ENCODE results near the gene GPC5.

DNA sequence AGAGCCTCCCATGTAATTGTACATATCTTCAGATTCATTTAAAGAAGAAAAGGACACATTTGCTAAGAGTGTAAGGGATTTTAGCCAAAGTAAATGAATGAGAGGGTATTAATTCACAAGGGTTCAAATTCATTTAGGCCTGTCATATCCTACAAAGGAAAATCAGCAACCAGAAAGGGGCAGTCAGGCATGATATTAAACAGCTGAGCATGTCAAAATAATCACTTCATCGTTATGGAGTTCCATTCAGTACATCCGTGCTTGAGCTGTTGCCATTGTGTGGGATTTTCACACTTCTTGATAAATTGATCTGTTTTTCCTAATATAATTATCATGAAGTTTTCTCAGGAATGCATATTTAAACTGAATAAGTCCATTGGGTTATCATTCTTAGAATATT lies 567.1 kb downstream of the GPC5 start:
- TF ChIP-seq EZH2 (IDR thresholded peaks at IDR 0.05; ENCODE audit: borderline replicate concordance, low read depth, low read length, severe bottlenecking), result no peak
- TF ChIP-seq, protein P1, sequence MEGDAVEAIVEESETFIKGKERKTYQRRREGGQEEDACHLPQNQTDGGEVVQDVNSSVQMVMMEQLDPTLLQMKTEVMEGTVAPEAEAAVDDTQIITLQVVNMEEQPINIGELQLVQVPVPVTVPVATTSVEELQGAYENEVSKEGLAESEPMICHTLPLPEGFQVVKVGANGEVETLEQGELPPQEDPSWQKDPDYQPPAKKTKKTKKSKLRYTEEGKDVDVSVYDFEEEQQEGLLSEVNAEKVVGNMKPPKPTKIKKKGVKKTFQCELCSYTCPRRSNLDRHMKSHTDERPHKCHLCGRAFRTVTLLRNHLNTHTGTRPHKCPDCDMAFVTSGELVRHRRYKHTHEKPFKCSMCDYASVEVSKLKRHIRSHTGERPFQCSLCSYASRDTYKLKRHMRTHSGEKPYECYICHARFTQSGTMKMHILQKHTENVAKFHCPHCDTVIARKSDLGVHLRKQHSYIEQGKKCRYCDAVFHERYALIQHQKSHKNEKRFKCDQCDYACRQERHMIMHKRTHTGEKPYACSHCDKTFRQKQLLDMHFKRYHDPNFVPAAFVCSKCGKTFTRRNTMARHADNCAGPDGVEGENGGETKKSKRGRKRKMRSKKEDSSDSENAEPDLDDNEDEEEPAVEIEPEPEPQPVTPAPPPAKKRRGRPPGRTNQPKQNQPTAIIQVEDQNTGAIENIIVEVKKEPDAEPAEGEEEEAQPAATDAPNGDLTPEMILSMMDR (IDR thresholded peaks at IDR 0.05; ENCODE audit: extremely low read depth in 1 of 2, insufficient read depth in 1 of 2, low read depth in 1 of 2, low read length in 2 of 2), result no peak
- TF ChIP-seq, protein P2, sequence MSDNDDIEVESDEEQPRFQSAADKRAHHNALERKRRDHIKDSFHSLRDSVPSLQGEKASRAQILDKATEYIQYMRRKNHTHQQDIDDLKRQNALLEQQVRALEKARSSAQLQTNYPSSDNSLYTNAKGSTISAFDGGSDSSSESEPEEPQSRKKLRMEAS (IDR thresholded peaks at IDR 0.05; ENCODE audit: insufficient read depth, insufficient read length), result no peak
- TF ChIP-seq POLR2A (IDR thresholded peaks at IDR 0.05; ENCODE audit: low read depth, low read length), result no peak
- TF ChIP-seq FOS (IDR thresholded peaks at IDR 0.05; ENCODE audit: borderline replicate concordance, insufficient read depth, low read length), result no peak
- TF ChIP-seq POLR2AphosphoS5 (IDR thresholded peaks at IDR 0.05; ENCODE audit: insufficient read depth, low read depth, low read length), result no peak

All from endothelial cell of umbilical vein (primary cell).